HG03060 (cell line): Measurements from ENCODE around the gene LDLRAD4.
"Not testable (repeated sequence)": the region's sequence is repeated elsewhere in the genome, so short reads cannot be mapped to it uniquely, and the experiment has no call there.

Experiments
- ATAC-seq: cut with Tn5 transposase; IDR thresholded peaks from one replicate; pipeline ENCODE4 v1.9.1; 2021; ENCODE audit warnings: low read depth, moderate number of reproducible peaks; ENCODE audit not compliant: unreplicated experiment

LDLRAD4 gene

DNA sequence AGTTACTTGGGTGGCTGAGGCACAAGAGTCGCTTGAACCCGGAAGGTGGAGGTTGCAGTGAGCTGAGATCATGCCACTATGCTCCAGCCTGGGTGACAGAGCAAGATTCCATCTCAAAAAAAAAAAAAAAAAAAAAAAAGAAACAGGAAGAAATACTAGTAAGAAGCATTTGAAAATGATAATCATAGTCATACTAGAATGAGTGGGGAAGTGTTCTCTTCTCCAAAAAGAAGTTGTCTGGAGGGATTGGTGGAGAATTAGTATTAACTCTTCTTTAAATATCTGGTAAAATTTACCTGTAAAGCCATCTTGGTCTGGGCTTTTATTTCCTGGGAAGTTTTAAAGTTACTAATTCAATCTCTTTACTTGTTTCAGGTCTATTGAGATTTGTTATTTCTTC lies 376.0 kb downstream of the LDLRAD4 start:
- ATAC-seq = no peak

DNA sequence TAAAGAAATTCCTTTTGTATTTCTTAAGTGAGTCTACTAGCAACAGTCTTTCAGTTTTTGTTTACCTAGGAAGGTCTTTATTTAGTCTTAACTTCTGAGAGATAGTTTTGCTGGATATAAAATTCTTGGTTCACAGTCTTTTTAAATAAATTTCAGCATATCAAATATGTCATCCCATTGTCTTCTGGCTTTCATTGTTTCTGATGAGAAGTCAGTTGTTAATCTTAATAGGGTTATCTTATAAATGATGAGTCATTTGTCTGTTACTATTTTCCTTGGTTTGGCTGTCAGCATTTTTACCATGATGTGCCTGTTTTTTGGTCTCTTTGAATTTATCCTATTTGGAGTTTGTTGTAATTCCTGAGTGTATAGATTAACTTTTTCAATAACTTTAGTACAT lies 378.5 kb downstream of the LDLRAD4 start:
- ATAC-seq = no peak

DNA sequence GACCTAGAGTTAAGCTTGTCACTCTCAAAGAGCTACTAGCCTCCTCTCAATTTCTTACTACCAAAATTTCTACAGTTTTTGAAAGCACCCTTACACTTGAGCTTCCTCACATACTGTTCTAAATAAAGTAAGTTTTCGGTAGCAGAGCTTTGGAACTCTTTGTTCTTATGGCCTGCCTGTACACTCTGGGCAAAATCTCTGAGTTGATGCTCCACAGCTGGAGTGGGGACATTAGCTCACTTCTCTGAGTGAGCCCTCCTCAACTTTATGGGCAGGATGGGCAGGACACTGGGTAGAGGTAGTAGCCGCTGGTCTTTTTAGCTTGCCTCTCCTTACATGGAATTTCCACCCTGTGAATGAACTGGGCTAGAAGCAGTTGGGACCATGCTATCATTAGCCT lies 380.0 kb downstream of the LDLRAD4 start:
- no peak for ATAC-seq

DNA sequence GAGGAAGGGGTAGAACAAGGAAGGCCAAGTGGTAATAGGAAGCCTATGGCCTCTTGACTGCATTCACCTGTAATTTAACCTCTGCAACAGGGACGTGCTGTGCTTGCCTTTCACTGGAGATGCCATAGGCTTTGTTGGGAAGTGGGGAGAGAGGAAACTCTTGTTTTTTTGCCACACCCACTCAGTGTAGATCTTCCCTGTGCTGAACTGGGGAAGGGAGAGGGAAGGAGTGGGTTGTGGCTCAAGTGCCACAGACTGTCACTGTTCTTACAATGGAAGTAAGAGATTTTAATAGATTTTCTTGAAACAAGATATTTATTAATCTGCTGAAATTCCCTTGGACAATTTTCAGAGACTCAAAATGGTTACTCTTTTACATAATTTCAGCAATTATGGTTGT lies 380.5 kb downstream of the LDLRAD4 start:
- no peak for ATAC-seq

DNA sequence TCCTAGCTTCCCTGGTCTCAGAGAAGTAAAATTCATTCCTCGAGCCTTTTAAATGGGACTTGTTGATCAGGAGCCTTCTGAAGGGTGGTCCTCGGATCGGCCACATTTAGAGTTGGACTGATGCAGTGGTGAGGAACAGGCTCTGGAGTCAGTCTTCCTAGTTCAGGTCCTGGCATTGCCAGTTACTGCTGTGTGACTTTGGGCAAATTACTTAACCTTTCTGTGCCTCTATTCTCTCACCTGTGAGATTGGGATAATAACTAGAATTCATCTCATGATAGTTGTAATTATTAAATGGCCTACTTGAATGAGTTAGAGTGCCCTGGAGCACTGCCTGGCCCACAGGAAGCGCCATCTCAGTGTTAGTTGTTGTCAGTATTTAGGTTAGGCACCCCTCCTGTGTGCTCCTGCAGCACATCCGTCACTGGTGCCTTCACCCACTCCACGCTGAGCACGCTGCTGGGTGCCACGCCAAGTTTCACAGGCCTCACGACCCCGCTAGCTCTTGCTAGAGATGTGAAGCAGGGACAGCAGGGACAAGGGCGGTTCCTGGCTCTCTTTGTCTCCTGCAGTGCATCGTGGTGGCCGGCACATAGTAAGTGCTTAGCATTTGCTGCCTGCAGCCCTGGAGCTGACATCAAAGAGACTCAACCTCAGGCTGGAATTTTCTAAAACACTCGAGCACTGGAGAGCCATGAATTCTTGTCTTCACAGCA lies 384.9 kb downstream of the LDLRAD4 start:
- no peak for ATAC-seq

DNA sequence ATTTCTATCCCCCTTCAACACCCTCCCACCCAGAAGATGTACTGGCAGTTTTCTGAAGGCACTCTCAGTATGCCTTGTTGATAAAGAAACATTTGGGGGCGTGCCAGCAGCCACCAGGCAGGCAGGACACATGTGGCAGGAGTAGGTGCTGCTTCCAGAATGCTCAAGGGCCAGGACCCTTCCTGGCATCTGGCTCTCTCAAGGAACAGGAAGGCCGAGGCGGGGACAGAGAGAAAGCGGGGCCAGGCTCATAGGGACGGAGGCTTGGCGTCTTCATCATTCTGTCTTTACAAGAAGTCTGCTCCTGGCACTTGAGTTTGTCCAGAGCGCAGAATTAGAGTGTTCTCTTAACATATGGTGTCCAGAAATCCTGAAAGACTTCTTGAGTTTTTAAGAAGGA lies 386.2 kb downstream of the LDLRAD4 start:
- ATAC-seq = no peak

DNA sequence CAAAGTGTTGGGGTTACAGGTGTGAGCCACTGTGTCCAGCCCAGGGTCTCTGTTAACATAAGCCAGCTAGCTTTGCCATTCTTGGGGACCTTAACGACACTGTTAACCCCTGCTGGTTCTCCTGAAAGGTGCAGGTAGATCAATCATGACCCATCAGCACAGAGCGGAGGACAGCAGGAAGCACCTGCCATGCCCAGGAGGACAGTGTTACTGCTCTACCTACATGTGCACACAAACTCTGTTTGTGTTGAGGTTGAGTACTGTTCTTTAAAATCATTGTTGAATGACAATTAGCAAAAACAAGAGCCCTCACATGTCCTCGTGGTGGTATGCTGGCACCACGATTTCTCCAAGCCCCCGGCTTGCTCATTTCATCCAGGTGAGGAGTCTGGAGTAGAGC lies 386.9 kb downstream of the LDLRAD4 start:
- ATAC-seq = no peak

DNA sequence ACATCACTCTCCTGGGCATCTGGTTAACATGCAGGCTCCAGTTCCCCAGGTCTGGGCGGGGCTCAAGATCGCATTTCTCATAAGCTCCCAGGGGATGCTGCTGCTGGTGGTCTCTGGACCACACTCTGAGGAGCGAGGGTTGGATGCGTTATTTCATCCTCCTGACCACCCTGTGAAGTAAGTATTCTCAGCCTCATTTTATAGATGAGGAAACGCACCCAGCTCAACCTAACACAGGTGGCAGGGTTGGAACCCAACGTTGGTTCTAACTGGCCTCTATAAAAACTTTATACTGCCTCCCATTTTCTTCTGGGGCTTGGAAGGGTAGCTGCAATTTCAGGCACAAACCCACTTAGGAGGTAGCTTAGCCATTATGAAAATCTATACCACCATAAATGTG lies 387.3 kb downstream of the LDLRAD4 start:
- ATAC-seq = no peak

DNA sequence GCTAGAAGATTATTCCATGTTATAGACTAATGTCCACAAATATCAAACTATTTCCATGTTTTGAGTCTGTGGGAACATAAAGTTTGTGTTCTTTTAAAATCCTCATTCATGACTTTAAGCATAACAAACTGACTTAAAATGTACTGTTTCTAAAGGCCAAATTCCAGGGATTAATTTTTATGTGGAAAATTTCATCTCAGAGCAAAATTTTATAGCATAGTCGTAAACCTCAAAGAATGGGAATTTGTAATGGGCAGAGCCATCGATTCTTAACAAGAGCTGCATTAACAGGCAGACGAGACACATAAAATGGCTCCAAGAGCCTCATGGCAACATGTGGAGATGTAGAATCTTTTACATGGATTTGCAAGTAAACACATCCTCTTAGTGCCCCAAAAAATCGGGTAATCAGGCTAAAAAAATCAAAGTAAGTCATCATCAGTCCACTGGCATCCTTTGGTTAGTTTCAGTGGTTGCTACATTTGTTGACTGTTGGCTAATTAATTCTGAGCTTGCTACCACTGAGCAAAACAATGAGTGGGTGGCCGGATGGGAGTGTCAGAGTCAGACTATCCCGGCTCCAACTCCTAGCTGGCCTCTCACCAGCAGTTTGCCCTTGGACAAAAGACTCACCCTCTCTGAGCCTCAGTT lies 388.2 kb downstream of the LDLRAD4 start:
- ATAC-seq = no peak

DNA sequence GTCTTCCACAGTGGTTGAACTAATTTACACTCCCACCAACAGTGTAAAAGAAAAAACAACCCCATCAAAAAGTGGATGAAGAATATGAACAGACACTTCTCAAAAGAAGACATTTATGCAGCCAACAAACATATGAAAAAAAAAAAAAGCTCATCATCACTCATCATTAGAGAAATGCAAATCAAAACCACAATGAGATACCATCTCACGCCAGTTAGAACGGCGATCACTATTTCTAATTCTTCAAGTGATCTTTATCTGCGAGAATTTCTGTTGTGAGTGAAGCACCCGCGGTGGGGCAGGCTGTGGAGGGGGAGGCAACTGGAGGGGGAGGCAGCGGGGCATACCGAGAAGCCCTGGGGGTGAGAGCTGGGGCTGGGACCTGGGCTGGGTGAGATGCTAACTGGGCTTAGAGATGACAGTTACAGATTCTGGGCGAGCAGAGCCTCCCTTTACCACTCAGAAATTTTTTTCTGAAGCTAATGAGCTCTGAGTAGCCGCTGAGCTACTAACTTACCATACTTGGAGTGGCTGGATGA lies 389.5 kb downstream of the LDLRAD4 start:
- ATAC-seq = not testable (repeated sequence)

DNA sequence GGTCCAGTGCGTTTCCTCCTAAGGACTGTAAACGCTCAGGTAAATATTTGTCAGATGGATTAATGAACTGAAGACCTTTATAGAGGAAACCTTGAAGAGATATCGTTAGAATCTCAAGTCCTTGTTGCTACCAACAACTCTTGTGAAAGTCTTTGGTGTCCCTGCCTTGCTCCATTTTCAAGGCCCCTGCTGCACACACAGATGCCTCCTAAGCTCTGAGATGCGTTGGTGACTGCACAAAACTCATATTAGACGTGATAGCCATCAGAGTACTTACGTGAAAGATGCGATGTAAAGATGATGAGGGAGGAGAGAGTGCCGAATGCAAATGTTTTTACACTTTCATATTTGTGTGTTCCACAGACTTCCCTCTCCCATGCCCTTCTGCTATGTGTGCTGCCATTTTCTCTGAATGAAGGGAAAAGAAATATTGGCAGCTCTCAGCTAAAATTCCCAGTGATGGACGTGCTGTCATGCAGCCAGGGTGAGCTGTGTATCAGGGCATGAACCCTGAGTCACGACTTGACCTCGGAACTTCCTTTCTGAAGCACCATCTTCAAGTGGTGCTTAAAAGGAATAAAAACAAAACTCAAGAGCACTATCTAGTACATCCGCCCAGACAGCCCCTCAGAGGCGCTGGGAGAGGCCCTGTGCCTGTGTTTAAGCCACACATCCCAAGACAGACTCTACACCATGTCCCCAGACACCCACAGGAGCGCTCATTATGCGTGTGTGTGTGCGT lies 390.4 kb downstream of the LDLRAD4 start:
- ATAC-seq = no peak

DNA sequence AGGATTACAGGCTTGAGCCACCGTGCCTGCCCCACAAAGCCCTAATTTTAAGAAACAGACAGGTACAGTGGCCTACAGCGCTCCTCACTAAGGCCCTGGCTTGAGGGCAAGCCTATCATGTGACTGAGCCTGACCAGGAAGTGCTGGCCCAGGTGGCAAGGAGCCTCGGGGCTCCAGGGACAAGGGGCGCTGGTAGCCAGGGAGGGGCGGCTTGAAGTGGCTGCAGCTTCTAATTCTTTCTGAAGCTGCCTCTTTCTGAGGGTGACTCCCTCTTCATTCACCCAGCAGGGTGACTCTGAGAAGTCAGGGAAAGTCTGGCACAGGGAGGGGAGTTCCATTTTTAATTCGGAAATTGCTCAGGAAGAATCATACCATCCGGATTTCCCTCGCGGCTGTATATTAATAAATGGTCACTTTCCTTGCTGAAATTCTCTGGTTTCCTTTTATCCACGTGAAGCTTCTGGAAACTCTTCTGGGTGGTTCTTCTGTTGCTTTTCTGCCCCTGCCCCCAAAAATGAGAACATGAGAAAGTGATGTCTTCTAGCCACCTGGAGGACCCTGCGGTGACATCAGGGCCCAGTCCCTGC lies 392.1 kb downstream of the LDLRAD4 start:
- ATAC-seq = no peak

DNA sequence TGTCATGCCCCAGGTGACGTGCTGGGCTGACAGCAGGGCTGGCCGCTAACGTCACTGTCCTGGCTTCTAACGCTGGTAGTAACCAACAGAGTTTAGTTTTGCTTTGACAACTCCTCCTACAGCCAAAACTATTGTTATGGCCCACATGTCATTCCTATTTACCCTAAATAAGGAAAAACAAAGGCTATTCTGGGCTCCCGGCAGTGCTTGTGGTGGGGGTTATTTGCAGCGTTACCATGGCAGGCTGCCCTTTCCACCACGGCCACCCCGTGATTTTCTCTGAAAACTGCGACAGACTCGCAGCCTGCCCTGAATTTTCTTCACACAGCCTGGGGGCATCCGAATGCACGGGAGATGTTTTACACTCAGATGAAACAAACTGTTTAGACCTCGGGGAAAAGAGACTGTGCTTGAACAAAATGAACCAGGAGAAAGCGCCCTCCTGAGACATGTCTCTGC lies 392.6 kb downstream of the LDLRAD4 start:
- ATAC-seq = no peak

DNA sequence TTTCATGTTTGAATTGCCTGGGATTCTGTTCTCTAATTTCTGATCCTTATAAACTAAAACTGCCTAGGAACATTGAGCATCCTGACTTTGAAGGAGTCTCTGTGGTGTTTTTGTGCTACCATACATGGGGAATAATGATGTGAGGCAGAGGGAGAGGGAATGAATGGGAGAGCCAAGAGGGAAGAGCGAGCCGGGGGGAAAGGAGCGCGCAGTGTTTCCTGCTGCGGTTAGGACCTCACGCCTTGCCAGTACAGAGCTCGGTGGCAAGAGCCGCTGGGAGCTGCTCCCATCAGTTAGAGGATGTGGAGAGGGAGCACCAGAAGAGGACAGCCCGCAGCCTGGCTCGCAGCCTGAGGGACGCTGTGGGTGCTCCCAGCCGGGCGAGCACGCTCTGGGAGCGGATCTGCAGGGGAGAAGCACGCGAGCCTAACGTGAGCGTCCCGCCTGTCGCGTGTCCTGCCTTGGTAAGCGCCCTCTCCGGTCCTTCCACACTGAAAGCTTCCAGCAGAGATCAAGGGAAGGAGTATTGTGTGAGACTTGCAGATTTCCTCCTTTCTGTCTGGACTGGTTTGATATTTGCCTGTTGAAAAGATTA lies 393.1 kb downstream of the LDLRAD4 start:
- no peak for ATAC-seq

DNA sequence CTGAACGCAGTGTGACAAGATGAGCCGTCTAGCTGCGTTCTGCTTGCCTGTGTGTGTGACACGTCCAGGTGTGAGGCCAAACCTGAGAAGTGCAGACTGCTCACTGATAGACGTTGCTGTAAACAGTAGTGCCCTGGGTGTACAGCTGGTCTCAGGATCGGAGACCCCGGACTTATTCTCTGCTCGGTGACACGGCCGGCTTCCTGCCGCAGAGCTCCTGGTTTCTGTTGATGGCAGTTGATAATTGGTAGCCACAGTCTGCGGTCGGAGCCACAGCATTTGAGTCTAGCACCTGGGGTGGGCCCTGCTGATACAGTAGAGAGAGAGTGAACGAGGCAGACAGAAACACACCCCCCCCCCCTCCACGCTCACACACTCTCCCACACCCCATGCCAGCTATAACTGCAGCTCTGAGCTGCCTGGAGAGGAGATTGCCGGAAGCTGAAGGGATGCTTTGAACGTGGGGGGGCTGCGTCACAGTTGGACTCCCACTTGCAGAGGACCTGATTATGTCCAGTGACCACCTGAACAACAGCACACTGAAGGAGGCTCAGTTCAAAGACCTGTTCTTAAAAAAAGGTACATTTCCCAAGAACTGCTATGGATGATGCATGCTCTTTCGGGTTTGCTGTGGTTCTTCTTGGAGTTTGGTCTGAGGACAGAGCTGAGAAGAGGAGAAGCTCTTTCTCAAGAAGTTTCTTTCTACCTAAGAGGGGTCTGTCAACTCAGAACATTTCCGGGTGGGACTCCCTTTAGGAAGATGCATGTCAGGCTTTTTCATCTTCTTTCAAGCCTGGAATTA lies 393.8 kb downstream of the LDLRAD4 start:
- peak; percentile 29 for ATAC-seq

DNA sequence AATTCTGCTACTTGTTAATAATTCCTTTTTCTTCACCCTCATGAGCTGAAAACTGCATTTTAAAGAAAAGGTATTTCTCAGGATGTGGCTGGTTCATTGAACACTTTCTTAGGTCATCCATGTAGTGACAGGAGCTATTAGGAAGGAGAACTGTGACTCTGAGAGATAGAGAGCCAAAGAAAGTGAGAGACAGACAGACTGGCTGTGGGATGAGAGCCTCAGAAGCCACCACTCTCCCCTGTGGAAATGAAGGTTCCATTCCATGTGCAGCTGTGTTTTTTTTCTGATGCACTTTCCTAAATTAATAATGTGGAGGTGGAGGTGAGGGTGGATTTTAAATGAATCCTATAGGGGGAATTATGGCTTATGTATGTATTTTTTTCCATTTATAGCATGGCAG lies 394.5 kb downstream of the LDLRAD4 start:
- no peak for ATAC-seq

DNA sequence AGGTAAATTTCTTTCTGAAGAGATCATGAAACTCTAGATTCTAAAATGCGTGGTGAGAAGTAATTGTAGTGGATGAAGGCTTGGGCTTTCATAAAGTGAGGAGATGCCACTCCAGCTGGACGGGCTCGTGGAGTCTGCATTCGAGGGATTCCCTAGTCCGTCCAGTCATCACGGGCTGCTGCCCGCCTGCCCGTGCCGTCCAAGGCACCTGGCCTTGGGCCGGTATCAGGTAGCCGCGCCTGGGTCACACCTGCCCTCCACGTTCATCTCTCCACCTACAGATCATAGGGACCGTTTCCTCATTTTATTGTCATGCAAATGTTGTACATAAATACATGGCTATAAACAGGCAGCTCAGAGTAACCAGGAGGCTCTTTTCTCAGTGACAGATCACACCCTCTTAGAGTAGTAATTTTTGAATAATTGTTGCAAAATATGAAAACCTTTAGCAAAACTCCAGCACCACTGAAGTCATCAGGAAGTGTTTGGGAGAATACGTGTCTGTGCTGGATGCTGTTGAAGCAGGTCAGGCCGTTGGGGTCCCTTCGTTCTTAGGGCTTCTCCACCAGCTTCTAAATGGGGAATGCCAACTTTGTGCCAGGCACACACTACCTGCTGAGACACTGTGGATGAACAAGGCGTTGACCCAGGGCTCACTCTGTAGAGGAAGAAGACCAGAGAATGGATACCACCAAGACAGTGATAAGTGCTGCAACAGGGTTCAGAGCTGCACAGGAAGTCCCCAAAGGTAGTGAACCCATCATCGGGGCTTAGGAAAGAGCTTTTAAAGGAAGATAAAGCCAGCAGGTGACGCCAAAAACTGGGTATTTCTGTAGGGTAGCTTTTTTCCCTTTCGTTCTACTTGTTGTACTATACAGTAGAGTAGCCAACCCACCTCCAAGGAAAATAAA lies 395.3 kb downstream of the LDLRAD4 start:
- no peak for ATAC-seq

DNA sequence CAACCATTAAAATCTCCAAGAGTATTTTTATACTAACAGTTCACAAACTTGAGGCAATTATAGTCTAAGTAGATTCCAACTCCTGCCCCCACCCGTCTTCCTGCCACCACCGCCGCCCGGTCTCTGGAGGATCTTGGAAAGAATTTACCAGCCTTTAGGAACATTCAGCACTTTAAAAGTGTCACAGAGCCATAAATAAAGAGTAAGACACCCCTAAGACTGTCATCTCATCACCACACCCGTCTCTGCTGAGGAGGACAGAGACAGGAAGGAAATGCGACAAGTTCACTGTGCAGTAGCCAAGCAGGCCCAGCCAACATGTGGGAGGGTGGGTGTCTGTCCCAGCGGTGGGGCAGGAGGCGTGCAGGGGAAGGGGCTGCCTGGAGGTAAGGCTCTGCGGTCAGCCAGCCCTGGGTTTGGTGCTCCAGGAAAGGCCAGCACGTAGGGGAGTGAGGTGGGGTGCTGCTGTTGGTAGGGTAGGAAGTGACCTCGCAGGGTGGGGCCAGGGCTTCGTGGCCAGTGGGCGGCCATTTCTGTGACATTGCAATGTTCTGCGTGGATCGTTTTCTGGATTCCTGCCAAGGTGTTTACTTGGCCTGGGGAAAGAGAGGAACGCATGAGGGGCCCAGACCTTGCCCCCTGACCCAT lies 396.2 kb downstream of the LDLRAD4 start:
- ATAC-seq = no peak
